IPS-18a (cell line): ENCODE measurements around the gene ALOX12B.

Experiments
- H3K27ac ChIP-seq: one replicate; pipeline ENCODE4 v1.5.1; 2013; ENCODE audit warnings: low read length
- H3K27me3 ChIP-seq: one replicate; pipeline ENCODE4 v1.6.1; 2013; ENCODE audit warnings: mild to moderate bottlenecking, low read length; ENCODE audit not compliant: control insufficient read depth, insufficient read depth
- H3K36me3 ChIP-seq: one replicate; pipeline ENCODE4 v1.6.1; 2013; ENCODE audit warnings: low read depth, low read length; ENCODE audit not compliant: control insufficient read depth
- H3K4me1 ChIP-seq: one replicate; pipeline ENCODE4 v1.6.1; 2013; ENCODE audit warnings: low read depth, low read length; ENCODE audit not compliant: control insufficient read depth
- H3K4me3 ChIP-seq: one replicate; pipeline ENCODE4 v1.5.1; 2013; ENCODE audit warnings: low read length
- H3K9ac ChIP-seq: one replicate; pipeline ENCODE4 v1.6.1; 2013; ENCODE audit warnings: mild to moderate bottlenecking, low read length, moderate library complexity
- H3K9me3 ChIP-seq: one replicate; pipeline ENCODE4 v1.6.1; 2013; ENCODE audit warnings: low read depth, low read length; ENCODE audit not compliant: control insufficient read depth

Gene ALOX12B

GRCh38 chr17:8087075-8087951 lies at the start of gene ALOX12B:
ALOX12B (minus strand) TSS chr17:8087716; CDS start chr17:8087442, 274 bp downstream.
- Histone ChIP-seq H3K36me3 (no peaks in the 10 kb centered on the region), H3K27ac (no peak within 1 kb of the TSS), H3K4me1 (no peaks in the 10 kb centered on the region), H3K4me3 (no peak within 1 kb of the TSS), H3K27me3 (peaks cover 12% of the 10 kb centered on the region), H3K9me3 (no peaks in the 10 kb centered on the region), H3K9ac (no peak within 1 kb of the TSS)

DNA sequence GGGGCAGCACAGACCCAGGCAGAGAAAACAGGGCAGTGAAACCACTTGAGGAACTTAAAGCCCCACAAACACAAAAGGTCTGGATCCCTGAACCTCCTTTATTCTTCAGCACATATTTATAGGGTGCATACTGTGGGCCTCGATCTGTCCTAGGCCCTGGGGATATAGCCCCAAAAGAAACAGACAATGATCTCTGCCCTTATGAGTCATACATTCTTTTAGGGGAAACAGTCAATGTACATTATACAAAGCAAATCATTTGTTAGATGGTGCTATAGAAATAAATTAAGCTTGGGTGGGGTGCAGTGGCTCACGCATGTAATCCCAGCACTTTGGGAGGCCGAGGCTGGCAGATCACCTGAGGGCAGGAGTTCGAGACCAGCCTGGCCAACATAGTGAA lies 46.4 kb upstream of the ALOX12B start:
- H3K27me3 ChIP-seq = peaks cover 26% of the 10 kb centered on the region
- no peaks in the 10 kb centered on the region for H3K36me3 ChIP-seq
- H3K4me1 ChIP-seq = no peaks in the 10 kb centered on the region
- no peaks in the 10 kb centered on the region for H3K9me3 ChIP-seq
- H3K27ac ChIP-seq = no peak overlapping the region
- no peak overlapping the region for H3K9ac ChIP-seq
- H3K4me3 ChIP-seq = no peak overlapping the region

DNA sequence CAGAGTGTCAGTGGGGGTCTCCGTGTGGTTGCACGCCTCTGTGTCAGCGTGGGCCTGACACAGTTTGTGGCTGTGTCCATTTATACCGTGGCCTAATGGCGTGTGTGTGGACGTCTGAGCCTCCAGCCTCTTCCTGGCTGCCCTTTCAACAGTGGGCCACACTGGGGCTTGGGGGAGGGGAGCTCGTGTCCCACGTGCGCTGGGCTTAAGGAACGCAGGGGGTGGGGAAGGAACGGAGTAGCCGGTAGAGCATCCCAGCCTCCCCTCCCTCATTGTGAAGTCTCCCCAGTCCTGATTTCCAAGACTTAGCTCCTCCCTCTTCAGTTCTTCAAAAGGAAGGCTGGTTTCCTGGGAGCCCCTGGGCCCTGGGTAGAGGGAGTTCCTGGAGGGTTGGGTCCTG lies 45.9 kb upstream of the ALOX12B start:
- Histone ChIP-seq H3K27ac (no peak overlapping the region), H3K9ac (no peak overlapping the region), H3K36me3 (no peaks in the 10 kb centered on the region), H3K4me1 (no peaks in the 10 kb centered on the region), H3K4me3 (no peak overlapping the region), H3K9me3 (no peaks in the 10 kb centered on the region), H3K27me3 (peaks cover 32% of the 10 kb centered on the region)

DNA sequence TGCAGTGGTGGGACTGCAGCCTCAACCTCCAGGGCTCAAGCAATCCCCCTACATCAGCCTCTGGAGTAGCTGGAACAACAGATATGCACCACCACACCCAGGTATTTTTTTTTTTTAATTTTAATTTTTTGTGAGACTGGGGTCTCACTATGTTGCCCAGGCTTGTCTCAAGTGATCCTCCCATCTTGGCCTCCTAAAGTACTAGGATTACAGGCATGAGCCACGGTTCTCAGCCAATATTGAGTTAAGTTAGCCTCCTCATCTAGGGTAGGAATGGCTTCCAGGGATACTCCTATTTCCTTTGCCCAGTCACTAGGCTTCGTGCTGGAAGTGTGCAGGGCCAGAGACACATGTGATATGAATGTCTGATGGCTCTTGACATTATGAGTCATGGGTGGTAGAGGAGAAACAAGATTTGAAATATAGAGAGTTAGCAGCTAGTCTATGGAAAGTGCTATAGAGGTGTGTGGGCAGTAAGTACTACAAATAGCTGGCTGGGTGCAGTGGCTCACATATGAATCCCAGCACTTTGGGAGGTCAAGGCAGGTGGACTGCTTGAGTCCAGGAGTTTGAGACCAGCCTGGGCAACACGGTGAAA lies 44.4 kb upstream of the ALOX12B start:
- peaks cover 34% of the 10 kb centered on the region for H3K27me3 ChIP-seq
- H3K9me3 ChIP-seq = no peaks in the 10 kb centered on the region
- no peak overlapping the region for H3K27ac ChIP-seq
- H3K4me1 ChIP-seq = no peaks in the 10 kb centered on the region
- H3K9ac ChIP-seq = no peak overlapping the region
- no peak overlapping the region for H3K4me3 ChIP-seq
- H3K36me3 ChIP-seq = no peaks in the 10 kb centered on the region

DNA sequence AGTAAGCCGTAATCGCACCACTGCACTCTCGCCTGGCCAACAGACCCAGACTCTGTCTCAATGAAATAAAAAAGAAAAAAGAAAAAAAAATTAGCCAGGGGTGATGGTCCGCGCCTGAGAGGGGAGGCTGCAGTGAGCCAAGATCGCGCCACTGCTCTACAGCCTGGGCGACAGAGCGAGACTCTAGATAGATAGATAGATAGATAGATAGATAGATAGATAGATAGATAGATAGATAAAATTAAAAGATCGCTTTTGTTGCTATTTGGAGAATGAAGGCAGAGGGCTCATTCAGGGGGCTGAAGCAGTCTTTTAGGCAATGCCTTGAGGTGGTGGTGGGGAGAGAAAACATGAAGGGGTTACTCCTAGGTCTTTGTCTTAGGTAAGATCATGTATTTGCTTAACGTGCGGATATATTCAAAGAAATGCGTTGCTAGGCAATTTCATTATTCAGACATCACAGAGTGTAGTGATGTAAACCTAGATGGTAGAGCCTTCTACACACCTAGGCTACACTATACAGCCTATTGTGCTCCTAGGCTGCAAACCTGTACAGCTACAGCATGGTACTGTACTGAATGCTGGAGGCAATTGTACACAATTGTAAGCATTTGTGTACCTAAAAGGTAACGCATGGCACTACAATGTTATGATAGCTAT lies 40.7 kb upstream of the ALOX12B start:
- no peaks in the 10 kb centered on the region for H3K9me3 ChIP-seq
- H3K36me3 ChIP-seq = no peaks in the 10 kb centered on the region
- H3K9ac ChIP-seq = no peak overlapping the region
- H3K27ac ChIP-seq = no peak overlapping the region
- H3K27me3 ChIP-seq = peaks cover 66% of the 10 kb centered on the region
- peaks cover 11% of the 10 kb centered on the region for H3K4me1 ChIP-seq
- H3K4me3 ChIP-seq = no peak overlapping the region

- H3K9ac ChIP-seq = no peak overlapping the region
- H3K27me3 ChIP-seq = peaks cover 80% of the 10 kb centered on the region
- peak overlapping the region; percentile 79 for H3K4me3 ChIP-seq
- H3K4me1 ChIP-seq = peaks cover 11% of the 10 kb centered on the region
- no peaks in the 10 kb centered on the region for H3K9me3 ChIP-seq
- no peak overlapping the region for H3K27ac ChIP-seq
- no peaks in the 10 kb centered on the region for H3K36me3 ChIP-seq
Measured at GRCh38 chr17:8126491-8127066, 39.1 kb upstream of the ALOX12B start.

- Histone ChIP-seq H3K27me3 (peaks cover 80% of the 10 kb centered on the region), H3K9me3 (no peaks in the 10 kb centered on the region), H3K27ac (no peak overlapping the region), H3K4me1 (peaks cover 11% of the 10 kb centered on the region), H3K4me3 (peak overlapping the region; percentile 79), H3K36me3 (no peaks in the 10 kb centered on the region), H3K9ac (peak overlapping the region; percentile 28)
Measured at GRCh38 chr17:8125947-8126490, 38.5 kb upstream of the ALOX12B start.

DNA sequence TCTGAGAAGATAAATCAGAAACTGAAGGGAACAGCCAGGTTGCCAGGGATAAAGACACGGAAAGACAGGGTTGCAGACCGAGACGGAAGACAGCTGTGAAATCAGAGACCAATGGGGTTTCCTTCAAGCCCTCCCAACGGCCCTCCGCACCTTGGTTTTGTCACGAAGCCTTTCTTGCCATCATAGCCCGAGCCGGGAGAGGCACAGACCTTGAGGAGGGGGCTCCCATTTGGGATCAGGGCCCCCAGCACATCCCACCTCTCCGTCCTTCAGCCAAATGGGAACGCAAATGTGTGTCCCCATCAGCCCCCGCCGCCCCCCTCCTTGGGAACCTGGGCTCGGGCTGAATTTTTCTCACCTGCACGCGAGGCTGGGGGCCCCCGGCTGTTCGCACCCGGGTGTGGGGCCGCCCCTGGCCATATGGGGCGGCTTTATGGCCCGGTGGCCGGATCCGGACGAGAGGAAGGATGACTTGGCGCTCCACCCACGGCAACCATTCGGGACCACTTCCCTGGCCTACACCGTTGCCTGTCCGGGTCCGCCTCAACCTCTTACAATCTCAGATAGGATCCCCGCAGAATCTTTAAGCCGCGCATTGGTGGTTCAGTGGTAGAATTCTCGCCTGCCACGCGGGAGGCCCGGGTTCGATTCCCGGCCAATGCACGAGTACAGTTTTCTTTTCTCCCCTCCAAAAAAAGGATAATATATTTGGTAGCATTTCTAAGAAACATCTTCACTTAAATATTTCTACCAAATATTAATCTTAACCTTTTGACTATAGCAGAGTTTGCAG lies 37.8 kb upstream of the ALOX12B start:
- Histone ChIP-seq H3K9ac (no peak overlapping the region), H3K27ac (no peak overlapping the region)

DNA sequence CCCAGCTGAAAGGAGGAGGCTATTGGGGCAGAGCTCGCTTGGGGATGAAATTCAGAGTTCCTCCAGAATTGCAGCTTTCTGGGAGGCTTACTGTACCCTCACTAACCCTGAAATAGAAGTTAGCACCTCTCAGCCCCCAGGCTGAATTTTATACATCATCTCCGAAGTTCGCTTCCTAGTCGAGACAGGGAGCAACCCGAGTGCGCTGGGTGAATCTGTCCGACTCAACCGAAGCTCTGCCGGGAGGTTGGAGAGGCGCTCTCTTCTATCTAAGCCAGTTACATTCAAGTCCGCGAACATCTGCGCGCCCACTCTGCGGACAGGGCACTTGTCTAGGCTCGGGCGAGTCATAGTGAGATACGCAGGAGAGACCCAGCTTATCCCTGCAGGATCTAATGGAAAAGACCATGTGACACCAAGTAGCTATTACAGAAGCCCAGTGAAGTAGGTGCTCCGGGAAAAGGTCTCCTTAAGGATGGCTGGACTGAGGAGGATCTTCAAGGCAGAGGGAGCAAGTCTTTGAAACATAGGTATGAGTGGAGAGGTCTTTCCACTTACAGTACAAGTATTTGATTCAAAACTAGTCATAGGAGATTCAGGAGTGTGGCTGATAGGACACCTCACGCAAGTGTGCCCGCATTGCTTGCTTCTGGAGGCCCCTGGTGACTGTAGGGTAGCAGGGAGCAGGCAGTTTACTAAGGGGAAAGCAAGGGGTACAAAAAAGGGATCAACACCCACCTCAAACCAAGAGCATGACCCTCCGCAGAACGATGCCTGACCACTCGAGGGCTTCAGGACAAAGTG lies 37.0 kb upstream of the ALOX12B start:
- Histone ChIP-seq H3K36me3 (no peaks in the 10 kb centered on the region), H3K4me3 (peak overlapping the region; percentile 79), H3K9ac (no peak overlapping the region), H3K27me3 (peaks cover 71% of the 10 kb centered on the region), H3K9me3 (no peaks in the 10 kb centered on the region), H3K27ac (no peak overlapping the region), H3K4me1 (peaks cover 11% of the 10 kb centered on the region)

More for the DNA sequence above, 37.8 kb upstream of the ALOX12B start:
- Histone ChIP-seq H3K36me3 (no peaks in the 10 kb centered on the region), H3K27me3 (peaks cover 79% of the 10 kb centered on the region), H3K4me1 (peaks cover 11% of the 10 kb centered on the region), H3K9me3 (no peaks in the 10 kb centered on the region), H3K4me3 (peak overlapping the region; percentile 79)

GRCh38 chr17:8123695-8124349 lies 36.3 kb upstream of the ALOX12B start, which contains the start of gene HES7:
HES7 (minus strand) TSS chr17:8124106; CDS start chr17:8124084, 22 bp downstream.
- Histone ChIP-seq H3K4me1 (peaks cover 11% of the 10 kb centered on the region), H3K9me3 (no peaks in the 10 kb centered on the region), H3K27me3 (peaks cover 66% of the 10 kb centered on the region), H3K27ac (no peak within 1 kb of the TSS), H3K36me3 (no peaks in the 10 kb centered on the region), H3K9ac (no peak within 1 kb of the TSS), H3K4me3 (peak within 1 kb of the TSS; percentile 79)
